ENCODE data around the gene RFXAP.
A peak's percentile ranks its signal among the peaks of the same experiment; 100 is the strongest.

The RFXAP gene

GRCh38 chr13:36789061-36789460 lies 30.0 kb upstream of the RFXAP start:
- Histone ChIP-seq H3K27ac (ENCODE audit: low read depth, low read length) (no peak overlapping the region), H3K4me1 (ENCODE audit: control insufficient read depth, insufficient read depth, low read length) (peaks cover 13% of the 10 kb centered on the region), H3K4me3 (ENCODE audit: low read depth, low read length) (no peak overlapping the region)

GRCh38 chr13:36789730-36790129 lies 29.3 kb upstream of the RFXAP start:
- Histone ChIP-seq H3K4me1 (ENCODE audit: control insufficient read depth, insufficient read depth, low read length) (peaks cover 13% of the 10 kb centered on the region), H3K27me3 (ENCODE audit: control insufficient read depth, insufficient read depth, low read length) (no peaks in the 10 kb centered on the region), H3K9me3 (ENCODE audit: control insufficient read depth, insufficient read depth, low read depth, low read length) (no peaks in the 10 kb centered on the region), H3K36me3 (ENCODE audit: control insufficient read depth, insufficient read depth, low read length) (no peaks in the 10 kb centered on the region), H3K9ac (ENCODE audit: low read length) (no peak overlapping the region), H3K27ac (ENCODE audit: low read depth, low read length) (no peak overlapping the region), H3K4me3 (ENCODE audit: low read depth, low read length) (no peak overlapping the region)

More at GRCh38 chr13:36789061-36789460, 30.0 kb upstream of the RFXAP start:
- H3K36me3 ChIP-seq (ENCODE audit: control insufficient read depth, insufficient read depth, low read length), result no peaks in the 10 kb centered on the region
- no peaks in the 10 kb centered on the region for H3K27me3 ChIP-seq (ENCODE audit: control insufficient read depth, insufficient read depth, low read length)
- H3K9me3 ChIP-seq (ENCODE audit: control insufficient read depth, insufficient read depth, low read depth, low read length), result no peaks in the 10 kb centered on the region
- H3K9ac ChIP-seq (ENCODE audit: low read length), result no peak overlapping the region

GRCh38 chr13:36794706-36795105 lies 24.3 kb upstream of the RFXAP start:
- Histone ChIP-seq H3K36me3 (ENCODE audit: control insufficient read depth, insufficient read depth, low read length) (no peaks in the 10 kb centered on the region), H3K9me3 (ENCODE audit: control insufficient read depth, insufficient read depth, low read depth, low read length) (no peaks in the 10 kb centered on the region), H3K4me3 (ENCODE audit: low read depth, low read length) (no peak overlapping the region), H3K9ac (ENCODE audit: low read length) (no peak overlapping the region), H3K4me1 (ENCODE audit: control insufficient read depth, insufficient read depth, low read length) (peaks cover 12% of the 10 kb centered on the region), H3K27me3 (ENCODE audit: control insufficient read depth, insufficient read depth, low read length) (no peaks in the 10 kb centered on the region), H3K27ac (ENCODE audit: low read depth, low read length) (no peak overlapping the region)

GRCh38 chr13:36795463-36795862 lies 23.6 kb upstream of the RFXAP start:
- peaks cover 12% of the 10 kb centered on the region for H3K4me1 ChIP-seq (ENCODE audit: control insufficient read depth, insufficient read depth, low read length)
- no peak overlapping the region for H3K9ac ChIP-seq (ENCODE audit: low read length)
- H3K27me3 ChIP-seq (ENCODE audit: control insufficient read depth, insufficient read depth, low read length), result no peaks in the 10 kb centered on the region
- H3K27ac ChIP-seq (ENCODE audit: low read depth, low read length), result peak overlapping the region; percentile 28; the same call in 1 of the 2 replicates
- no peaks in the 10 kb centered on the region for H3K36me3 ChIP-seq (ENCODE audit: control insufficient read depth, insufficient read depth, low read length)
- H3K4me3 ChIP-seq (ENCODE audit: low read depth, low read length), result 0 out of 2 replicates have a peak overlapping the region, but pooled peaks have one; percentile 15
- no peaks in the 10 kb centered on the region for H3K9me3 ChIP-seq (ENCODE audit: control insufficient read depth, insufficient read depth, low read depth, low read length)

GRCh38 chr13:36796052-36796451 lies 23.0 kb upstream of the RFXAP start:
- Histone ChIP-seq H3K9ac (ENCODE audit: low read length) (peak overlapping the region; percentile 13), H3K9me3 (ENCODE audit: control insufficient read depth, insufficient read depth, low read depth, low read length) (no peaks in the 10 kb centered on the region), H3K27ac (ENCODE audit: low read depth, low read length) (peak overlapping the region; percentile 28; the same call in 1 of the 2 replicates), H3K4me3 (ENCODE audit: low read depth, low read length) (no peak overlapping the region), H3K36me3 (ENCODE audit: control insufficient read depth, insufficient read depth, low read length) (no peaks in the 10 kb centered on the region), H3K27me3 (ENCODE audit: control insufficient read depth, insufficient read depth, low read length) (no peaks in the 10 kb centered on the region), H3K4me1 (ENCODE audit: control insufficient read depth, insufficient read depth, low read length) (peaks cover 12% of the 10 kb centered on the region)

GRCh38 chr13:36801035-36801434 lies 18.0 kb upstream of the RFXAP start:
- H3K36me3 ChIP-seq (ENCODE audit: control insufficient read depth, insufficient read depth, low read length), result no peaks in the 10 kb centered on the region
- H3K9me3 ChIP-seq (ENCODE audit: control insufficient read depth, insufficient read depth, low read depth, low read length), result no peaks in the 10 kb centered on the region
- no peaks in the 10 kb centered on the region for H3K27me3 ChIP-seq (ENCODE audit: control insufficient read depth, insufficient read depth, low read length)
- no peak overlapping the region for H3K27ac ChIP-seq (ENCODE audit: low read depth, low read length)
- H3K4me1 ChIP-seq (ENCODE audit: control insufficient read depth, insufficient read depth, low read length), result peaks cover 6% of the 10 kb centered on the region
- H3K4me3 ChIP-seq (ENCODE audit: low read depth, low read length), result no peak overlapping the region
- H3K9ac ChIP-seq (ENCODE audit: low read length), result no peak overlapping the region

GRCh38 chr13:36804588-36804987 lies 14.4 kb upstream of the RFXAP start:
- Histone ChIP-seq H3K9ac (ENCODE audit: low read length) (no peak overlapping the region), H3K9me3 (ENCODE audit: control insufficient read depth, insufficient read depth, low read depth, low read length) (no peaks in the 10 kb centered on the region), H3K36me3 (ENCODE audit: control insufficient read depth, insufficient read depth, low read length) (no peaks in the 10 kb centered on the region), H3K4me1 (ENCODE audit: control insufficient read depth, insufficient read depth, low read length) (no peaks in the 10 kb centered on the region), H3K27me3 (ENCODE audit: control insufficient read depth, insufficient read depth, low read length) (no peaks in the 10 kb centered on the region), H3K4me3 (ENCODE audit: low read depth, low read length) (no peak overlapping the region), H3K27ac (ENCODE audit: low read depth, low read length) (no peak overlapping the region)

- Histone ChIP-seq H3K9me3 (ENCODE audit: control insufficient read depth, insufficient read depth, low read depth, low read length) (no peaks in the 10 kb centered on the region), H3K27me3 (ENCODE audit: control insufficient read depth, insufficient read depth, low read length) (no peaks in the 10 kb centered on the region), H3K4me3 (ENCODE audit: low read depth, low read length) (no peak overlapping the region), H3K36me3 (ENCODE audit: control insufficient read depth, insufficient read depth, low read length) (no peaks in the 10 kb centered on the region), H3K9ac (ENCODE audit: low read length) (no peak overlapping the region), H3K4me1 (ENCODE audit: control insufficient read depth, insufficient read depth, low read length) (no peaks in the 10 kb centered on the region), H3K27ac (ENCODE audit: low read depth, low read length) (no peak overlapping the region)
These were observed 12.9 kb upstream of the RFXAP start for GRCh38 chr13:36806102-36806501.

GRCh38 chr13:36807616-36808015 lies 11.4 kb upstream of the RFXAP start:
- H3K9me3 ChIP-seq (ENCODE audit: control insufficient read depth, insufficient read depth, low read depth, low read length), result no peaks in the 10 kb centered on the region
- no peaks in the 10 kb centered on the region for H3K4me1 ChIP-seq (ENCODE audit: control insufficient read depth, insufficient read depth, low read length)
- no peak overlapping the region for H3K9ac ChIP-seq (ENCODE audit: low read length)
- no peak overlapping the region for H3K27ac ChIP-seq (ENCODE audit: low read depth, low read length)
- H3K4me3 ChIP-seq (ENCODE audit: low read depth, low read length), result no peak overlapping the region
- no peaks in the 10 kb centered on the region for H3K27me3 ChIP-seq (ENCODE audit: control insufficient read depth, insufficient read depth, low read length)
- no peaks in the 10 kb centered on the region for H3K36me3 ChIP-seq (ENCODE audit: control insufficient read depth, insufficient read depth, low read length)

GRCh38 chr13:36813225-36813624 lies 5.8 kb upstream of the RFXAP start:
- no peaks in the 10 kb centered on the region for H3K9me3 ChIP-seq (ENCODE audit: control insufficient read depth, insufficient read depth, low read depth, low read length)
- H3K27me3 ChIP-seq (ENCODE audit: control insufficient read depth, insufficient read depth, low read length), result no peaks in the 10 kb centered on the region
- no peak overlapping the region for H3K27ac ChIP-seq (ENCODE audit: low read depth, low read length)
- H3K4me1 ChIP-seq (ENCODE audit: control insufficient read depth, insufficient read depth, low read length), result peaks cover 2% of the 10 kb centered on the region; the same call in 1 of the 2 replicates
- no peaks in the 10 kb centered on the region for H3K36me3 ChIP-seq (ENCODE audit: control insufficient read depth, insufficient read depth, low read length)
- H3K9ac ChIP-seq (ENCODE audit: low read length), result no peak overlapping the region
- no peak overlapping the region for H3K4me3 ChIP-seq (ENCODE audit: low read depth, low read length)

- no peak overlapping the region for H3K4me3 ChIP-seq (ENCODE audit: low read depth, low read length)
- H3K27ac ChIP-seq (ENCODE audit: low read depth, low read length), result no peak overlapping the region
- no peaks in the 10 kb centered on the region for H3K9me3 ChIP-seq (ENCODE audit: control insufficient read depth, insufficient read depth, low read depth, low read length)
- H3K4me1 ChIP-seq (ENCODE audit: control insufficient read depth, insufficient read depth, low read length), result peaks cover 3% of the 10 kb centered on the region; the same call in 1 of the 2 replicates
- no peak overlapping the region for H3K9ac ChIP-seq (ENCODE audit: low read length)
- no peaks in the 10 kb centered on the region for H3K36me3 ChIP-seq (ENCODE audit: control insufficient read depth, insufficient read depth, low read length)
- no peaks in the 10 kb centered on the region for H3K27me3 ChIP-seq (ENCODE audit: control insufficient read depth, insufficient read depth, low read length)
These were observed 4.6 kb upstream of the RFXAP start for GRCh38 chr13:36814465-36814864.

GRCh38 chr13:36815062-36815461 lies 4.0 kb upstream of the RFXAP start:
- H3K9ac ChIP-seq (ENCODE audit: low read length), result no peak overlapping the region

More at GRCh38 chr13:36815062-36815461, 4.0 kb upstream of the RFXAP start:
- H3K27me3 ChIP-seq (ENCODE audit: control insufficient read depth, insufficient read depth, low read length), result no peaks in the 10 kb centered on the region
- no peaks in the 10 kb centered on the region for H3K36me3 ChIP-seq (ENCODE audit: control insufficient read depth, insufficient read depth, low read length)
- H3K4me3 ChIP-seq (ENCODE audit: low read depth, low read length), result no peak overlapping the region
- H3K27ac ChIP-seq (ENCODE audit: low read depth, low read length), result no peak overlapping the region
- no peaks in the 10 kb centered on the region for H3K9me3 ChIP-seq (ENCODE audit: control insufficient read depth, insufficient read depth, low read depth, low read length)
- peaks cover 7% of the 10 kb centered on the region for H3K4me1 ChIP-seq (ENCODE audit: control insufficient read depth, insufficient read depth, low read length)

Measured in HUES6 (cell line).